HEK293 (cell line): ENCODE data around the gene PDK3.

ENCODE experiments used
- CTCF ChIA-PET: fragments of 350-600 bp; formaldehyde crosslinking; extraction: SDS; loops from one replicate; lab custom pipeline; 2021; ENCODE audit warnings: antibody characterized with exemption; lab: Yijun Ruan, JAX
- POLR2A ChIA-PET: fragments of 300-600 bp; formaldehyde crosslinking; extraction: SDS; loops from one replicate; lab custom pipeline; 2020; ENCODE audit warnings: antibody characterized with exemption, inconsistent platforms; lab: Yijun Ruan, JAX
- H3K27ac ChIP-seq: fragments of 200-500 bp; sonication (Bioruptor generic); 2 replicates; pipeline ENCODE4 v1.5.1; 2014; ENCODE audit warnings: low read depth, low read length, control low read depth, inconsistent platforms; ENCODE audit errors: extremely low read depth
- H3K36me3 ChIP-seq, 2 experiments: fragments of 200-500 bp in 1 of 2; sonication (Bioruptor generic) in 1 of 2; 1 replicate in 1 of 2; 2 replicates in 1 of 2; pipeline ENCODE4 v1.5.1; 2014 to 2017; ENCODE audit warnings: inconsistent platforms in 2 of 2, low read length in 2 of 2; ENCODE audit not compliant: control insufficient read depth in 2 of 2, insufficient read depth in 1 of 2
- H3K4me1 ChIP-seq: fragments of 200-500 bp; sonication (Bioruptor generic); 2 replicates; pipeline ENCODE4 v1.5.1; 2014; ENCODE audit warnings: mild to moderate bottlenecking, low read length, inconsistent platforms; ENCODE audit not compliant: control insufficient read depth, insufficient read depth
- H3K4me3 ChIP-seq: 2 replicates; pipeline ENCODE4 v1.5.1; 2011; ENCODE audit warnings: low read depth, mild to moderate bottlenecking, control low read depth, low read length, moderate library complexity
- H3K9me3 ChIP-seq: fragments of 200-500 bp; sonication (Bioruptor generic); 2 replicates; pipeline ENCODE4 v1.5.1; 2014; ENCODE audit warnings: low read depth, low read length, inconsistent platforms; ENCODE audit not compliant: control insufficient read depth, insufficient read depth
- AEBP2 ChIP-seq: fragments of 450-650 bp; formaldehyde crosslinking; IDR thresholded peaks from 2 replicates; pipeline ENCODE4 v1.5.1; 2016; ENCODE audit warnings: missing biosample characterization, missing genetic modification characterization, borderline replicate concordance
- CTCF ChIP-seq: fragments of 450-650 bp; formaldehyde crosslinking; IDR thresholded peaks from 2 replicates; pipeline ENCODE4 v1.5.1; 2016; ENCODE audit warnings: missing biosample characterization, missing genetic modification characterization
- GFI1B ChIP-seq: fragments of 450-650 bp; formaldehyde crosslinking; IDR thresholded peaks from 2 replicates; pipeline ENCODE4 v1.5.1; 2016; ENCODE audit warnings: missing biosample characterization, missing genetic modification characterization
- GLIS1 ChIP-seq: fragments of 450-650 bp; formaldehyde crosslinking; IDR thresholded peaks from 2 replicates; pipeline ENCODE4 v1.5.1; 2016; ENCODE audit warnings: missing biosample characterization, missing genetic modification characterization
- KLF10 ChIP-seq: fragments of 450-650 bp; IDR thresholded peaks from 2 replicates; pipeline ENCODE4 v1.5.1; 2018; ENCODE audit warnings: missing biosample characterization, mild to moderate bottlenecking, missing genetic modification characterization
- KLF8 ChIP-seq: fragments of 450-650 bp; formaldehyde crosslinking; IDR thresholded peaks from 2 replicates; pipeline ENCODE4 v1.5.1; 2016; ENCODE audit warnings: missing biosample characterization, missing genetic modification characterization
- MEIS1 ChIP-seq: sonication (generic); formaldehyde crosslinking; IDR thresholded peaks from 2 replicates; pipeline ENCODE4 v1.8.1; 2022; ENCODE audit warnings: missing genetic modification reagents, mild to moderate bottlenecking, borderline replicate concordance
- SP2 ChIP-seq: fragments of 450-650 bp; formaldehyde crosslinking; IDR thresholded peaks from 2 replicates; pipeline ENCODE4 v1.5.1; 2016; ENCODE audit warnings: missing biosample characterization, missing genetic modification characterization
- ZNF138 ChIP-seq: fragments of 450-650 bp; formaldehyde crosslinking; IDR thresholded peaks from 2 replicates; pipeline ENCODE4 v1.5.1; 2016; ENCODE audit warnings: missing biosample characterization, missing genetic modification characterization, borderline replicate concordance
- ZNF2 ChIP-seq: fragments of 450-650 bp; formaldehyde crosslinking; IDR thresholded peaks from 2 replicates; pipeline ENCODE4 v1.5.1; 2016; ENCODE audit warnings: missing biosample characterization, missing genetic modification characterization
- ZNF37A ChIP-seq: fragments of 450-650 bp; IDR thresholded peaks from 2 replicates; pipeline ENCODE4 v1.5.1; 2018; ENCODE audit warnings: missing biosample characterization, missing genetic modification characterization
- ZNF513 ChIP-seq: fragments of 450-650 bp; IDR thresholded peaks from 2 replicates; pipeline ENCODE4 v1.5.1; 2018; ENCODE audit warnings: missing biosample characterization, missing genetic modification characterization
- ZNF548 ChIP-seq: fragments of 450-650 bp; formaldehyde crosslinking; IDR thresholded peaks from 2 replicates; pipeline ENCODE4 v1.5.1; 2016; ENCODE audit warnings: missing biosample characterization, missing genetic modification characterization
- ZNF549 ChIP-seq: fragments of 450-650 bp; IDR thresholded peaks from 2 replicates; pipeline ENCODE4 v1.5.1; 2018; ENCODE audit warnings: missing biosample characterization, missing genetic modification characterization, mild to moderate bottlenecking, inconsistent platforms, moderate library complexity
- ZNF621 ChIP-seq: fragments of 450-650 bp; formaldehyde crosslinking; IDR thresholded peaks from 2 replicates; pipeline ENCODE4 v1.5.1; 2017; ENCODE audit warnings: missing biosample characterization, missing genetic modification characterization
- ZNF624 ChIP-seq: fragments of 450-650 bp; formaldehyde crosslinking; IDR thresholded peaks from 2 replicates; pipeline ENCODE4 v1.5.1; 2017; ENCODE audit warnings: missing biosample characterization, missing genetic modification characterization
- ZNF629 ChIP-seq: fragments of 450-650 bp; formaldehyde crosslinking; IDR thresholded peaks from 2 replicates; pipeline ENCODE4 v1.5.1; 2017; ENCODE audit warnings: missing biosample characterization, missing genetic modification characterization
- ZNF707 ChIP-seq: fragments of 450-650 bp; formaldehyde crosslinking; IDR thresholded peaks from 2 replicates; pipeline ENCODE4 v1.5.1; 2016; ENCODE audit warnings: missing biosample characterization, missing genetic modification characterization
- ZNF76 ChIP-seq: fragments of 450-650 bp; formaldehyde crosslinking; IDR thresholded peaks from 2 replicates; pipeline ENCODE4; 2016; ENCODE audit warnings: low read depth, missing biosample characterization, missing genetic modification characterization, borderline replicate concordance
- ZSCAN18 ChIP-seq: fragments of 450-650 bp; formaldehyde crosslinking; IDR thresholded peaks from 2 replicates; pipeline ENCODE4 v1.5.1; 2016; ENCODE audit warnings: missing biosample characterization, missing genetic modification characterization
- ZSCAN5A ChIP-seq: fragments of 450-650 bp; formaldehyde crosslinking; IDR thresholded peaks from 2 replicates; pipeline ENCODE4 v1.5.1; 2016; ENCODE audit warnings: missing biosample characterization, missing genetic modification characterization

The PDK3 gene

GRCh38 chrX:24515447-24515846, 50.4 kb downstream of the PDK3 start:
- Histone ChIP-seq H3K4me1 (no peaks in the 10 kb centered on the region), H3K27ac (no peak overlapping the region), H3K36me3 (peaks cover 0 to 13% of the 10 kb centered on the region in 2 experiments; a peak in 2 of 3 replicates), H3K9me3 (no peaks in the 10 kb centered on the region), H3K4me3 (no peak overlapping the region)
- CTCF ChIA-PET = interaction anchor here (0.7 to 1.3 kb wide), 4 partner anchors 16 to 294 kb away, joined by 3 read pairs; no protein-coding TSS in a partner anchor
- TF ChIP-seq MEIS1 (CRISPR knock-in tag) (no peak), SP2 (tag by site-specific recombination) (no peak), GFI1B (tag by site-specific recombination) (no peak), ZNF707 (no peak), ZNF513 (no peak), ZNF629 (tag by site-specific recombination) (no peak), ZSCAN5A (no peak), CTCF (tag by site-specific recombination) (0 out of 2 replicates have a peak, but pooled peaks have one; percentile 12)
- POLR2A ChIA-PET = no interaction called here

- CTCF ChIA-PET = interaction anchor here (1.5 kb wide), 1 partner anchor 150 kb away, joined by 3 read pairs; no protein-coding TSS in a partner anchor
- Histone ChIP-seq H3K9me3 (no peaks in the 10 kb centered on the region), H3K4me1 (no peaks in the 10 kb centered on the region), H3K4me3 (no peak overlapping the region), H3K27ac (no peak overlapping the region), H3K36me3 (peaks cover 0 to 19% of the 10 kb centered on the region in 2 experiments; a peak in 2 of 3 replicates)
- POLR2A ChIA-PET = no interaction called here
- TF ChIP-seq ZSCAN18 (tag by site-specific recombination) (no peak), ZNF624 (tag by site-specific recombination) (no peak), KLF10 (tag by site-specific recombination) (no peak), ZNF37A (no peak), ZNF621 (tag by site-specific recombination) (no peak), KLF8 (tag by site-specific recombination) (no peak), GLIS1 (tag by site-specific recombination) (no peak), ZNF138 (tag by site-specific recombination) (no peak), ZNF76 (no peak), ZNF2 (tag by site-specific recombination) (no peak), AEBP2 (no peak), ZNF549 (no peak), ZNF548 (no peak)
Observed at GRCh38 chrX:24520472-24520871, 55.4 kb downstream of the PDK3 start.
